ENCODE measurements around the gene MMP24OS.

MMP24OS gene

DNA sequence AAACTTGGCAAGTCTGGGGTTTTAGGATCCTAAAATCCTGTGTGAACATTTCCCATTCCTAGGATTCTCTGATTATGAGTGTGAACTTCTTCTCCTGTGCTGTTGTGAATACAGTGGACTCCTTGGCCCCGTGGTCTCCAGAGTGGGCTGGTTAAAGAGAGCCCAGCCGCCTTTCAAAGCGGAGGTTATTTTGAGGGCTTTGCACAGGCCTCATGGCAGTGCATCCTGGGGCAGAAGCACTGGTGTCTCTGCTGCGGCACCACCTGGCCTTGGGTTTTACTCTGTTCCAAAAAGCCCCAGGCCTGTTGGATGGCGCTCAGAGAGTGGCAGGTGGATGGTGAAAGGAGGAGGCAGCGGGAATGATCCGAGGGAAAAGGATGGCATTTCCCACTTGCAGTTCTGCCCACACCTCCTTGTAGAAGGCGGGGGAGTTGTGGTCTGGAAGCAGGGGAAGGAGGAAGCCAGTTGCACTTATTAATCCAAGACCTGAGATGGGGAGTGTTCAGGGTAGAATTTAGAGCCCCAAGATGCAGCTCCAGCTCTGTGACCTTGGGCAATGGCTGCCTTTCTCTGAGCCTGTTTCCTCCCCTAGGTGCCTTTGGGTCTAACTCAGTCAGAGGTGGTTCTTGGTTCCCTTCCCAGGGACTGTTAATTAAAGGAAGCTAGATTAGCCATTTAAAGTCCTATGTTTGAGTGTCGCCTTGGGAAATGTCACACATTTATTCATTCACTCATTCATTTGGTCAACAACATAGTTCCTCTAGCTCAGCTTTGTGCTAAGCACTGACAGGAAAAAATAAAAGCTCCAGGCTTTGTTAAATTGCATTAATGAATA is 29.1 kb downstream of the MMP24OS start:
- TF ChIP-seq CTCF (conservative IDR thresholded peaks at IDR 0.05; ENCODE audit: low read depth, low read length) = no peak
- no peak for DNase-seq (ENCODE audit: low read depth)
- no peak overlapping the region for H3K4me3 ChIP-seq (ENCODE audit: low read depth, low read length)

- no peak for DNase-seq (ENCODE audit: low read depth)
- TF ChIP-seq CTCF (conservative IDR thresholded peaks at IDR 0.05; ENCODE audit: low read depth, low read length) = no peak
- H3K4me3 ChIP-seq (ENCODE audit: low read depth, low read length) = no peak overlapping the region
Observed at GRCh38 chr20:35246723-35247122, 31.2 kb downstream of the MMP24OS start.

- H3K4me3 ChIP-seq (ENCODE audit: low read depth, low read length) = no peak overlapping the region
- no peak for TF ChIP-seq CTCF (conservative IDR thresholded peaks at IDR 0.05; ENCODE audit: low read depth, low read length)
- DNase-seq (ENCODE audit: low read depth) = no peak
Observed at GRCh38 chr20:35243986-35244385, 33.9 kb downstream of the MMP24OS start.

GRCh38 chr20:35243317-35243716 is 34.6 kb downstream of the MMP24OS start:
- no peak for TF ChIP-seq CTCF (conservative IDR thresholded peaks at IDR 0.05; ENCODE audit: low read depth, low read length)
- H3K4me3 ChIP-seq (ENCODE audit: low read depth, low read length) = no peak overlapping the region
- DNase-seq (ENCODE audit: low read depth) = no peak

- no peak for TF ChIP-seq CTCF (conservative IDR thresholded peaks at IDR 0.05; ENCODE audit: low read depth, low read length)
- DNase-seq (ENCODE audit: low read depth) = no peak
- no peak overlapping the region for H3K4me3 ChIP-seq (ENCODE audit: low read depth, low read length)
Observed at GRCh38 chr20:35240811-35241293, 37.1 kb downstream of the MMP24OS start.

DNA sequence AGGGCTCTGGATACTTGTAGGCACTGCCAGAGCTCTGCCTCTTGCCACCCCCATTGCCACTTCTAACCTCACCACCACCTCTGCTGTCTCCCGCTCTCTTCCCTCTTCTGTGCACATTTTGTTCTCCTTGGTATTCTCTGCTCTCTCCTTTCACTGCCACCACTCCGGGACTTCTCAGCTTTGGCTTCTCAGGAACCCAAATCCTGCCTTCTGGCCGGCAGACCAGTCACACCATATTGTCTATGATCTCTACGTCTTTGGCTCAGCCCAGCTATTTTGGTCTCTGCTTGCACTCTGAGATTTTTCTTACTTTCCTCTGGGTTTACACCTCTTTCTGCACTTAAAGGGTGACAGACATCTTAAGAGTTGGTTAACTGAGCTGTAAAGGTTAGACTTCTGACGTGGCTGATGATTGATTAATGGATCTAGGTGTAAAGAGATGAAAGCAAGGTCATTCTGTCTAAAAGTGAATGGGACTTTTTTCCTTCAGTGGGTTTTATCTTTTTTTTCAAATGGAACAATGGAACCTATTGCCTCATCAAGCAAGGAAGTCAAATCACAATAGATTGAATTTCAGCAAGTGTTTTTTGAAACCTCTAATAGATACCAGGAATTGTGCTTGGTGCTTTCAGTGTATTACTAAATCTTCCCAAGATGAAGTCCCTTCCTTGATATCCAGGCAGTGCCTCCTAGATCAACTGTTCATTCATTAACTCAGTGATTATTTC is 37.7 kb downstream of the MMP24OS start:
- TF ChIP-seq CTCF (conservative IDR thresholded peaks at IDR 0.05; ENCODE audit: low read depth, low read length) = no peak
- DNase-seq (ENCODE audit: low read depth) = no peak
- H3K4me3 ChIP-seq (ENCODE audit: low read depth, low read length) = no peak overlapping the region
